ENCODE data around the gene GOT1. TPM values are rescaled to one million over a fixed set of nuclear protein-coding genes. Genes with fewer than 3 reads are reported as not detected.

Gene GOT1
- total and polyA plus RNA-seq, 2 donors from 2014 or later = 73.2 to 241 TPM

- H3K27me3 ChIP-seq (ENCODE audit: control insufficient read depth, insufficient read depth, low read length) = no peaks in the 10 kb centered on the region
- peaks cover 0 to 8% (median 1%) of the 10 kb centered on the region in 3 donors for H3K36me3 ChIP-seq (ENCODE audit: control insufficient read depth in 2 of 3, insufficient read depth in 3 of 3, low read length in 3 of 3)
- no peaks in the 10 kb centered on the region for H3K9me3 ChIP-seq (ENCODE audit: control insufficient read depth in 2 of 3, insufficient read depth in 1 of 3, low read length in 3 of 3)
- no peak overlapping the region for H3K4me3 ChIP-seq (ENCODE audit: low read length in 3 of 3)
- no peak for TF ChIP-seq CTCF (IDR thresholded peaks at IDR 0.05; ENCODE audit: borderline replicate concordance, extremely low read depth, insufficient read depth)
- intact Hi-C loops (cut with DNase I) = no loop called here
- peak overlapping the region in 1 of 2 donors; percentile 28 for H3K27ac ChIP-seq (ENCODE audit: low read depth in 2 of 2, low read length in 2 of 2)
- peak in 1 of 5 donors; percentile 8 for DNase-seq
- no peak for FAIRE-seq
- H3K4me1 ChIP-seq (ENCODE audit: control insufficient read depth in 2 of 3, insufficient read depth in 2 of 3, low read depth in 1 of 3, low read length in 3 of 3) = peaks cover 0 to 12% (median 4%) of the 10 kb centered on the region in 3 donors
- H3K9ac ChIP-seq (ENCODE audit: low read length in 3 of 3) = no peak overlapping the region
Measured at GRCh38 chr10:99412099-99412498, 18.3 kb downstream of the GOT1 start.

GRCh38 chr10:99411546-99411945 lies 18.9 kb downstream of the GOT1 start:
- Histone ChIP-seq H3K4me3 (ENCODE audit: low read length in 3 of 3) (no peak overlapping the region), H3K27ac (ENCODE audit: low read depth in 2 of 2, low read length in 2 of 2) (peak overlapping the region in 1 of 2 donors; percentile 5), H3K9me3 (ENCODE audit: control insufficient read depth in 2 of 3, insufficient read depth in 1 of 3, low read length in 3 of 3) (no peaks in the 10 kb centered on the region), H3K9ac (ENCODE audit: low read length in 3 of 3) (no peak overlapping the region), H3K4me1 (ENCODE audit: control insufficient read depth in 2 of 3, insufficient read depth in 2 of 3, low read depth in 1 of 3, low read length in 3 of 3) (peaks cover 0 to 12% (median 4%) of the 10 kb centered on the region in 3 donors), H3K27me3 (ENCODE audit: control insufficient read depth, insufficient read depth, low read length) (no peaks in the 10 kb centered on the region), H3K36me3 (ENCODE audit: control insufficient read depth in 2 of 3, insufficient read depth in 3 of 3, low read length in 3 of 3) (peaks cover 0 to 8% (median 6%) of the 10 kb centered on the region in 3 donors)
- intact Hi-C loops (cut with DNase I) = no loop called here
- FAIRE-seq (no peak), DNase-seq (no peak)
- TF ChIP-seq CTCF (IDR thresholded peaks at IDR 0.05; ENCODE audit: borderline replicate concordance, extremely low read depth, insufficient read depth) = no peak

- intact Hi-C loops (cut with DNase I) = no loop called here
- no peak overlapping the region for H3K27ac ChIP-seq (ENCODE audit: low read depth in 2 of 2, low read length in 2 of 2)
- no peaks in the 10 kb centered on the region for H3K9me3 ChIP-seq (ENCODE audit: control insufficient read depth in 2 of 3, insufficient read depth in 1 of 3, low read length in 3 of 3)
- DNase-seq = no peak
- peaks cover 0 to 12% (median 4%) of the 10 kb centered on the region in 3 donors for H3K4me1 ChIP-seq (ENCODE audit: control insufficient read depth in 2 of 3, insufficient read depth in 2 of 3, low read depth in 1 of 3, low read length in 3 of 3)
- H3K4me3 ChIP-seq (ENCODE audit: low read length in 3 of 3) = no peak overlapping the region
- peaks cover under 1 to 14% (median 10%) of the 10 kb centered on the region in 3 donors for H3K36me3 ChIP-seq (ENCODE audit: control insufficient read depth in 2 of 3, insufficient read depth in 3 of 3, low read length in 3 of 3)
- no peaks in the 10 kb centered on the region for H3K27me3 ChIP-seq (ENCODE audit: control insufficient read depth, insufficient read depth, low read length)
- no peak for FAIRE-seq
- H3K9ac ChIP-seq (ENCODE audit: low read length in 3 of 3) = no peak overlapping the region
- no peak for TF ChIP-seq CTCF (IDR thresholded peaks at IDR 0.05; ENCODE audit: borderline replicate concordance, extremely low read depth, insufficient read depth)
Measured at GRCh38 chr10:99410876-99411275, 19.5 kb downstream of the GOT1 start.

- no peak overlapping the region for H3K27ac ChIP-seq (ENCODE audit: low read depth in 2 of 2, low read length in 2 of 2)
- H3K4me3 ChIP-seq (ENCODE audit: low read length in 3 of 3) = no peak overlapping the region
- peaks cover 3 to 20% (median 16%) of the 10 kb centered on the region in 3 donors for H3K36me3 ChIP-seq (ENCODE audit: control insufficient read depth in 2 of 3, insufficient read depth in 3 of 3, low read length in 3 of 3)
- H3K9ac ChIP-seq (ENCODE audit: low read length in 3 of 3) = no peak overlapping the region
- peaks cover 0 to 12% (median 4%) of the 10 kb centered on the region in 3 donors for H3K4me1 ChIP-seq (ENCODE audit: control insufficient read depth in 2 of 3, insufficient read depth in 2 of 3, low read depth in 1 of 3, low read length in 3 of 3)
- H3K9me3 ChIP-seq (ENCODE audit: control insufficient read depth in 2 of 3, insufficient read depth in 1 of 3, low read length in 3 of 3) = no peaks in the 10 kb centered on the region
- H3K27me3 ChIP-seq (ENCODE audit: control insufficient read depth, insufficient read depth, low read length) = no peaks in the 10 kb centered on the region
- FAIRE-seq (no peak), DNase-seq (no peak)
- no peak for TF ChIP-seq CTCF (IDR thresholded peaks at IDR 0.05; ENCODE audit: borderline replicate concordance, extremely low read depth, insufficient read depth)
- intact Hi-C loops (cut with DNase I) = no loop called here
Measured at GRCh38 chr10:99410146-99410545, 20.3 kb downstream of the GOT1 start.

Data from kidney (tissue), 14 donors.